ENCODE measurements around the gene WNK2.
"Not testable (repeated sequence)": the region's sequence is repeated elsewhere in the genome, so short reads cannot be mapped to it uniquely, and the experiment has no call there.

The WNK2 gene

GRCh38 chr9:93319992-93320500 is 136.1 kb downstream of the WNK2 start:
- Histone ChIP-seq H4K20me1 (ENCODE audit: control insufficient read depth, insufficient read depth, low read depth, low read length) (no peaks in the 10 kb centered on the region), H3K4me3 (ENCODE audit: low read length) (no peak overlapping the region), H3F3A (ENCODE audit: control insufficient read depth, insufficient read depth) (no peaks in the 10 kb centered on the region), H3K27me3 (ENCODE audit: control insufficient read depth, low read length) (no peaks in the 10 kb centered on the region), H3K27ac (ENCODE audit: low read depth, low read length) (no peak overlapping the region), H3K4me1 (ENCODE audit: control insufficient read depth, low read length) (peaks cover 44% of the 10 kb centered on the region), H3K36me3 (ENCODE audit: control insufficient read depth, low read length) (no peaks in the 10 kb centered on the region; the same call in 1 of the 2 replicates), H3K4me2 (ENCODE audit: low read length) (no peak overlapping the region), H3K79me2 (ENCODE audit: control insufficient read depth, low read length) (no peaks in the 10 kb centered on the region), H3K9me2 (replicated peaks; ENCODE audit: control insufficient read depth, low read length) (no peaks in the 10 kb centered on the region), H3K9me3 (ENCODE audit: control insufficient read depth, insufficient read depth, low read length) (no peaks in the 10 kb centered on the region)
- TF ChIP-seq CTCF (IDR thresholded peaks at IDR 0.05; ENCODE audit: low read depth, low read length, poor library complexity, severe bottlenecking) (no peak), EZH2phosphoT487 (IDR thresholded peaks at IDR 0.05; ENCODE audit: borderline replicate concordance, low read length) (no peak)

GRCh38 chr9:93320591-93321219 is 136.8 kb downstream of the WNK2 start:
- Histone ChIP-seq H3K79me2 (ENCODE audit: control insufficient read depth, low read length) (no peaks in the 10 kb centered on the region), H3K4me2 (ENCODE audit: low read length) (peak overlapping the region; percentile 52), H3K4me1 (ENCODE audit: control insufficient read depth, low read length) (peaks cover 51% of the 10 kb centered on the region), H3F3A (ENCODE audit: control insufficient read depth, insufficient read depth) (no peaks in the 10 kb centered on the region), H3K4me3 (ENCODE audit: low read length) (no peak overlapping the region), H4K20me1 (ENCODE audit: control insufficient read depth, insufficient read depth, low read depth, low read length) (no peaks in the 10 kb centered on the region), H3K27me3 (ENCODE audit: control insufficient read depth, low read length) (no peaks in the 10 kb centered on the region), H3K27ac (ENCODE audit: low read depth, low read length) (peak overlapping the region; percentile 85), H3K36me3 (ENCODE audit: control insufficient read depth, low read length) (no peaks in the 10 kb centered on the region; the same call in 1 of the 2 replicates), H3K9me3 (ENCODE audit: control insufficient read depth, insufficient read depth, low read length) (no peaks in the 10 kb centered on the region), H3K9me2 (replicated peaks; ENCODE audit: control insufficient read depth, low read length) (no peaks in the 10 kb centered on the region)
- TF ChIP-seq CTCF (IDR thresholded peaks at IDR 0.05; ENCODE audit: low read depth, low read length, poor library complexity, severe bottlenecking) (no peak), EZH2phosphoT487 (IDR thresholded peaks at IDR 0.05; ENCODE audit: borderline replicate concordance, low read length) (no peak)

- Histone ChIP-seq H3K4me3 (ENCODE audit: low read length) (no peak overlapping the region), H3K36me3 (ENCODE audit: control insufficient read depth, low read length) (no peaks in the 10 kb centered on the region; the same call in 1 of the 2 replicates), H4K20me1 (ENCODE audit: control insufficient read depth, insufficient read depth, low read depth, low read length) (no peaks in the 10 kb centered on the region), H3K27ac (ENCODE audit: low read depth, low read length) (peak overlapping the region; percentile 85), H3K27me3 (ENCODE audit: control insufficient read depth, low read length) (no peaks in the 10 kb centered on the region), H3F3A (ENCODE audit: control insufficient read depth, insufficient read depth) (no peaks in the 10 kb centered on the region), H3K4me1 (ENCODE audit: control insufficient read depth, low read length) (peaks cover 52% of the 10 kb centered on the region), H3K9me2 (replicated peaks; ENCODE audit: control insufficient read depth, low read length) (no peaks in the 10 kb centered on the region), H3K4me2 (ENCODE audit: low read length) (peak overlapping the region; percentile 52), H3K9me3 (ENCODE audit: control insufficient read depth, insufficient read depth, low read length) (no peaks in the 10 kb centered on the region), H3K79me2 (ENCODE audit: control insufficient read depth, low read length) (no peaks in the 10 kb centered on the region)
- no peak for TF ChIP-seq EZH2phosphoT487 (IDR thresholded peaks at IDR 0.05; ENCODE audit: borderline replicate concordance, low read length)
- TF ChIP-seq CTCF (IDR thresholded peaks at IDR 0.05; ENCODE audit: low read depth, low read length, poor library complexity, severe bottlenecking), result no peak
These were observed 137.3 kb downstream of the WNK2 start for GRCh38 chr9:93321220-93321610.

- H3K4me3 ChIP-seq (ENCODE audit: low read length), result peak overlapping the region; percentile 48
- H3F3A ChIP-seq (ENCODE audit: control insufficient read depth, insufficient read depth); H4K20me1 ChIP-seq (ENCODE audit: control insufficient read depth, insufficient read depth, low read depth, low read length); H3K36me3 ChIP-seq (ENCODE audit: control insufficient read depth, low read length); H3K9me3 ChIP-seq (ENCODE audit: control insufficient read depth, insufficient read depth, low read length); H3K27me3 ChIP-seq (ENCODE audit: control insufficient read depth, low read length); H3K79me2 ChIP-seq (ENCODE audit: control insufficient read depth, low read length); H3K9me2 ChIP-seq (replicated peaks; ENCODE audit: control insufficient read depth, low read length): not testable (repeated sequence)
- peak overlapping the region; percentile 85 for H3K27ac ChIP-seq (ENCODE audit: low read depth, low read length)
- H3K4me1 ChIP-seq (ENCODE audit: control insufficient read depth, low read length), result peaks cover 52% of the 10 kb centered on the region
- H3K4me2 ChIP-seq (ENCODE audit: low read length), result peak overlapping the region; percentile 64
These were observed 139.6 kb downstream of the WNK2 start for GRCh38 chr9:93323446-93323954.

All from DOHH2 (cell line).